Breast epithelium (tissue), 4 donors: ENCODE data around the gene SMIM41. TPM values are rescaled to one million over a fixed set of nuclear protein-coding genes. Genes with fewer than 3 reads are reported as not detected.

Experiments used
- DNase-seq, 2 donors: peaks; one replicate each; pipeline ENCODE4 v3.0.0-alpha.2; 2019; ENCODE audit warnings: low spot score in 2 of 2
- H3K27ac ChIP-seq, 2 donors: fragments of 200-600 bp; sonication (generic) in 1 of 2; one replicate each; pipeline ENCODE4 v1.5.1; 2016 to 2019; ENCODE audit warnings: mild to moderate bottlenecking in 1 of 2
- H3K27me3 ChIP-seq, 2 donors: fragments of 200-600 bp; sonication (generic) in 1 of 2; one replicate each; pipeline versions ENCODE4 v1.5.1 to v1.6.0; 2017 to 2019; ENCODE audit warnings: control low read depth in 1 of 2, mild to moderate bottlenecking in 1 of 2
- H3K36me3 ChIP-seq: fragments of 200-600 bp; one replicate; pipeline ENCODE4 v1.5.1; 2019
- H3K4me1 ChIP-seq, 2 donors: fragments of 200-600 bp; sonication (generic); one replicate each; pipeline ENCODE4 v1.5.1; 2016 to 2019; ENCODE audit warnings: control low read depth in 1 of 2
- H3K4me3 ChIP-seq, 3 donors: fragments of 200-600 bp; sonication (generic); 1 replicate in 2 of 3; 2 replicates in 1 of 3; pipeline ENCODE4 v1.5.1; 2016 to 2019; ENCODE audit warnings: mild to moderate bottlenecking in 3 of 3, moderate library complexity in 2 of 3
- H3K9me3 ChIP-seq, 2 donors: fragments of 200-600 bp; sonication (generic) in 1 of 2; one replicate each; pipeline ENCODE4 v1.5.1; 2016 to 2019; ENCODE audit warnings: control low read depth in 1 of 2
- CTCF ChIP-seq, 3 donors: fragments of 450-650 bp; IDR thresholded peaks; one replicate each; pipeline ENCODE4 v1.5.1; 2016 to 2017; ENCODE audit warnings: antibody characterized with exemption in 3 of 3, mild to moderate bottlenecking in 3 of 3, moderate library complexity in 3 of 3
- POLR2A ChIP-seq: fragments of 450-650 bp; IDR thresholded peaks from one replicate; pipeline ENCODE4 v1.6.1; 2016; ENCODE audit warnings: antibody characterized with exemption, mild to moderate bottlenecking, moderate library complexity
- POLR2AphosphoS5 ChIP-seq, 3 donors: sonication (generic); formaldehyde crosslinking; IDR thresholded peaks; one replicate each; pipeline ENCODE4 v1.6.1; 2017; ENCODE audit warnings: antibody characterized with exemption in 3 of 3
- intact Hi-C: fragments of 100-400 bp; cut with DNase I; formaldehyde crosslinking; loops from one replicate; pipeline ENCODE4 v1.15.1; 2023; ENCODE audit warnings: low total_unique reads
- total RNA-seq, 3 donors: library from RNA; depleted of rRNA; stranded (reverse); fragments of >200 nt; gene quantifications; one replicate each; pipeline ENCODE4 v1.1.0, GENCODE V29; 2016

SMIM41 gene
- total RNA-seq, 3 donors from 2014 or later, result 1.3 TPM; not detected in 2

- no peak overlapping the region for H3K4me3 ChIP-seq
- peaks cover 15 to 67% of the 10 kb centered on the region in 2 donors for H3K4me1 ChIP-seq
- H3K9me3 ChIP-seq, result no peaks in the 10 kb centered on the region
- TF ChIP-seq CTCF (IDR thresholded peaks at IDR 0.05), result peak in 1 of 3 donors; percentile 5
- peak; percentile 58 for TF ChIP-seq POLR2A
- TF ChIP-seq POLR2AphosphoS5 (IDR thresholded peaks at IDR 0.05), result peak; percentile 57 to 91 (median 74)
- H3K36me3 ChIP-seq, result no peaks in the 10 kb centered on the region
- peak; percentile 98 for DNase-seq
- intact Hi-C loops, result loop anchor here (5.0 to 10.0 kb wide), 2 partner anchors 67 to 725 kb away; no protein-coding TSS in a partner anchor
- no peaks in the 10 kb centered on the region for H3K27me3 ChIP-seq
- H3K27ac ChIP-seq, result peak overlapping the region; percentile 100
Measured at GRCh38 chr12:52147367-52147963, 68.0 kb downstream of the SMIM41 start.

- Histone ChIP-seq H3K36me3 (no peaks in the 10 kb centered on the region), H3K4me3 (peak overlapping the region in 1 of 3 donors; percentile 24), H3K27me3 (no peaks in the 10 kb centered on the region), H3K4me1 (peaks cover 15 to 67% of the 10 kb centered on the region in 2 donors), H3K27ac (peak overlapping the region; percentile 100), H3K9me3 (no peaks in the 10 kb centered on the region)
- TF ChIP-seq POLR2AphosphoS5 (IDR thresholded peaks at IDR 0.05) (no peak), POLR2A (no peak), CTCF (IDR thresholded peaks at IDR 0.05) (no peak)
- intact Hi-C loops, result loop anchor here (5.0 to 10.0 kb wide), 2 partner anchors 67 to 724 kb away; no protein-coding TSS in a partner anchor
- DNase-seq, result no peak
Measured at GRCh38 chr12:52147964-52148463, 68.5 kb downstream of the SMIM41 start.

- peak; percentile 31 to 71 (median 39) for TF ChIP-seq POLR2AphosphoS5 (IDR thresholded peaks at IDR 0.05)
- TF ChIP-seq POLR2A, result no peak
- no peak for TF ChIP-seq CTCF (IDR thresholded peaks at IDR 0.05)
- H3K9me3 ChIP-seq, result no peaks in the 10 kb centered on the region
- H3K4me3 ChIP-seq, result peak overlapping the region in 1 of 3 donors; percentile 24
- intact Hi-C loops, result loop anchor here (5.0 to 10.0 kb wide), 2 partner anchors 66 to 724 kb away; no protein-coding TSS in a partner anchor
- no peaks in the 10 kb centered on the region for H3K27me3 ChIP-seq
- H3K27ac ChIP-seq, result peak overlapping the region; percentile 100
- no peaks in the 10 kb centered on the region for H3K36me3 ChIP-seq
- H3K4me1 ChIP-seq, result peaks cover 15 to 67% of the 10 kb centered on the region in 2 donors
- peak; percentile 95 to 97 for DNase-seq
Measured at GRCh38 chr12:52148464-52149181, 69.1 kb downstream of the SMIM41 start.

GRCh38 chr12:52149182-52149641 is 69.7 kb downstream of the SMIM41 start:
- Histone ChIP-seq H3K9me3 (no peaks in the 10 kb centered on the region), H3K4me3 (no peak overlapping the region), H3K36me3 (no peaks in the 10 kb centered on the region), H3K27me3 (no peaks in the 10 kb centered on the region), H3K4me1 (peaks cover 15 to 63% of the 10 kb centered on the region in 2 donors), H3K27ac (peak overlapping the region; percentile 100)
- peak in 1 of 2 donors; percentile 60 for DNase-seq
- TF ChIP-seq POLR2A, result no peak
- no peak for TF ChIP-seq POLR2AphosphoS5 (IDR thresholded peaks at IDR 0.05)
- no peak for TF ChIP-seq CTCF (IDR thresholded peaks at IDR 0.05)
- intact Hi-C loops, result loop anchor here (5.0 to 10.0 kb wide), 2 partner anchors 66 to 723 kb away; no protein-coding TSS in a partner anchor
